Thoracic aorta (tissue), 2 donors: Measurements from ENCODE around the gene C10orf67. TPM values are rescaled to one million over a fixed set of nuclear protein-coding genes. Genes with fewer than 3 reads are reported as not detected.
"Not testable (repeated sequence)": the region's sequence is repeated elsewhere in the genome, so short reads cannot be mapped to it uniquely, and the experiment has no call there.

Experiments used
- ATAC-seq: fragments of 150-250 bp; one replicate; pipeline ENCODE4 v1.8.0; 2017; ENCODE audit warnings: low read depth; ENCODE audit not compliant: insufficient number of reproducible peaks, low FRiP score
- DNase-seq: peaks from one replicate; pipeline ENCODE4 v3.0.0-alpha.2; 2020; ENCODE audit warnings: low spot score
- H3K27ac ChIP-seq, 2 donors: fragments of 200-600 bp; sonication (generic); 1 replicate in 1 of 2; 2 replicates in 1 of 2; pipeline ENCODE4 v1.5.1; 2016; ENCODE audit warnings: mild to moderate bottlenecking in 2 of 2, moderate library complexity in 2 of 2
- H3K27me3 ChIP-seq: fragments of 200-600 bp; sonication (generic); replicated peaks from 2 replicates; pipeline ENCODE4 v1.6.0; 2016; ENCODE audit warnings: mild to moderate bottlenecking; ENCODE audit not compliant: insufficient read depth
- H3K36me3 ChIP-seq: fragments of 200-600 bp; sonication (generic); one replicate; pipeline ENCODE4 v1.5.1; 2016
- H3K4me1 ChIP-seq, 2 donors: fragments of 200-600 bp; sonication (generic); 1 replicate in 1 of 2; 2 replicates in 1 of 2; pipeline versions ENCODE4 v1.5.1 to v1.6.0; 2016; ENCODE audit warnings: low read depth in 2 of 2, mild to moderate bottlenecking in 1 of 2; ENCODE audit not compliant: control insufficient read depth in 1 of 2
- H3K4me3 ChIP-seq: fragments of 200-600 bp; sonication (generic); 2 replicates; pipeline ENCODE4 v1.5.1; 2016; ENCODE audit warnings: mild to moderate bottlenecking
- H3K9me3 ChIP-seq: fragments of 200-600 bp; sonication (generic); 2 replicates; pipeline ENCODE4 v1.5.1; 2016
- total RNA-seq, 2 donors: library from RNA; depleted of rRNA; stranded (reverse); fragments of >200 nt; gene quantifications; one replicate each; pipeline versions ENCODE4 v1.1.0 to v1.2.3, GENCODE V29; 2016
- TF ChIP-seq, protein P1 (sequence below): fragments of 200-600 bp; sonication (generic); IDR thresholded peaks from one replicate; pipeline ENCODE4 v1.5.1; 2019; ENCODE audit warnings: antibody characterized with exemption

The C10orf67 gene
- total RNA-seq, 2 donors from 2014 or later, result not detected

DNA sequence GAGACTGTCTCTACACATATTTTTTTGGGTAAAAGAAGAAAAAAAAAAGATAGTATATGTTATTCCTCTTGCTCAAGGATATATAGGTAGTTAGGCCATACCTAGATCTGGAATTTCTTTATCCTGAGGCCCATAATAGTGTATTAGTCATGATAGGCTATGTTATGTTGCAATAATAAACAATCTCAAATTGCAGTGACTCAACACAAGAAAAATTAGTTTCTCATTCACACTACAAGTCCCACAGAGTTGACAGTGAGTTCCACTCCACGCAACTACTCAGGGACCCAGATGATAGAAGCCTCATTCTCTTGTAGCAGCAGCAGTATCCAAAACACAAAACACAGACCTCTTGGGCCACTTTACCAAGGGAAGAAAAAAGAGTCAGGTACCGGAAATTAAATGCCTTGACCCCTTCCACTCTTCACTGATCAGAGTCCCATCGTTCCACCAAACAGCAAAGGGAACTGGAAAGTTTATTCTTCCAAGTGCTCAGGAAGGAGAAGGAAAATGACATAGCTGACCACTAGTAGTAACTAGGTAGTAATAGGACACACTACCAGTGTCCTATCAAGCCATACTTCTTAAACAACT is 7.4 kb upstream of the C10orf67 start:
- no peaks in the 10 kb centered on the region for H3K9me3 ChIP-seq

DNA sequence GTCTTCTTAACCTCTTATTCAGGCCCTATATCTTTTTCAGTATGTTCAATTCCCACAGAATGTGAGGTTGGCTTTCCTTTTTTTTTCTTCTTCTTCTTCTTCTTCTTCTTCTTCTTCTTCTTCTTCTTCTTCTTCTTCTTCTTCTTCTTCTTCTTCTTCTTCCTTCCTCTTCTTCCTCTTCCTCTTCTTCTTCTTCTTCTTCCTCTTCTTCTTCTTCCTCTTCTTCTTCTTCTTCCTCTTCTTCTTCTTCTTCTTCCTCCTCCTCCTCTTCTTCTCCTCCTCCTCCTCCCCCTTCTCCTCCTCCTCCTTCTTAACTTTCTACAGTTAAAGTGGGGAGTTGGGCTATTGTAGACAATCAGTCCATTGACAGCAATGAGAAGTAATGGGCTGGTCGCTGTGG is 6.1 kb upstream of the C10orf67 start:
- not testable (repeated sequence) for H3K27me3 ChIP-seq, ATAC-seq, H3K4me3 ChIP-seq, H3K36me3 ChIP-seq, H3K9me3 ChIP-seq, DNase-seq, H3K27ac ChIP-seq, H3K4me1 ChIP-seq

More for the DNA sequence above, 7.4 kb upstream of the C10orf67 start:
- ATAC-seq, result no peak
- Histone ChIP-seq H3K27ac (no peak overlapping the region), H3K4me3 (no peak overlapping the region), H3K4me1 (no peaks in the 10 kb centered on the region), H3K27me3 (no peaks in the 10 kb centered on the region), H3K36me3 (no peaks in the 10 kb centered on the region)
- TF ChIP-seq, protein P1, sequence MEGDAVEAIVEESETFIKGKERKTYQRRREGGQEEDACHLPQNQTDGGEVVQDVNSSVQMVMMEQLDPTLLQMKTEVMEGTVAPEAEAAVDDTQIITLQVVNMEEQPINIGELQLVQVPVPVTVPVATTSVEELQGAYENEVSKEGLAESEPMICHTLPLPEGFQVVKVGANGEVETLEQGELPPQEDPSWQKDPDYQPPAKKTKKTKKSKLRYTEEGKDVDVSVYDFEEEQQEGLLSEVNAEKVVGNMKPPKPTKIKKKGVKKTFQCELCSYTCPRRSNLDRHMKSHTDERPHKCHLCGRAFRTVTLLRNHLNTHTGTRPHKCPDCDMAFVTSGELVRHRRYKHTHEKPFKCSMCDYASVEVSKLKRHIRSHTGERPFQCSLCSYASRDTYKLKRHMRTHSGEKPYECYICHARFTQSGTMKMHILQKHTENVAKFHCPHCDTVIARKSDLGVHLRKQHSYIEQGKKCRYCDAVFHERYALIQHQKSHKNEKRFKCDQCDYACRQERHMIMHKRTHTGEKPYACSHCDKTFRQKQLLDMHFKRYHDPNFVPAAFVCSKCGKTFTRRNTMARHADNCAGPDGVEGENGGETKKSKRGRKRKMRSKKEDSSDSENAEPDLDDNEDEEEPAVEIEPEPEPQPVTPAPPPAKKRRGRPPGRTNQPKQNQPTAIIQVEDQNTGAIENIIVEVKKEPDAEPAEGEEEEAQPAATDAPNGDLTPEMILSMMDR, result no peak
- DNase-seq, result no peak

DNA sequence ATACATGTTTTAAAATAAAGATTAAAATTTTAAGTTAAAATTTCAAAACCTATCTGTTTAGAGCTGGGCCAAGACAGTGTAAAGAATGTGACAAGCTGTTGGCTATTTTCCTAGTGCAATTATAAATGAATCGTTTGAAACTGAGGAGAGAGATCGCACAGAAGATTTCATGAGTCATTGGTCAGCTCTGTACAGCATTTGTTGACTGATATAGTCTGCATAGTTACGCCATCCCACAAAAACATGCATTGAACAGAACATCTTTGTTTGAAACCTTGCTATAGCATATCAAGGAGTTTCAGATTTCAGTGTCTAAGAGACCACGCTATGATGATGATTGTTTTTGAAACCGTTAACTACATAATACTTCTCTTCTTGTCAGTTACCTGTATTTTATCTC is 1.3 kb upstream of the C10orf67 start:
- no peak for DNase-seq
- Histone ChIP-seq H3K4me3 (no peak overlapping the region), H3K27ac (no peak overlapping the region), H3K27me3 (no peaks in the 10 kb centered on the region), H3K9me3 (no peaks in the 10 kb centered on the region), H3K4me1 (peaks cover 0 to 5% of the 10 kb centered on the region in 2 donors), H3K36me3 (no peaks in the 10 kb centered on the region)
- TF ChIP-seq, protein P1, result no peak
- no peak for ATAC-seq

DNA sequence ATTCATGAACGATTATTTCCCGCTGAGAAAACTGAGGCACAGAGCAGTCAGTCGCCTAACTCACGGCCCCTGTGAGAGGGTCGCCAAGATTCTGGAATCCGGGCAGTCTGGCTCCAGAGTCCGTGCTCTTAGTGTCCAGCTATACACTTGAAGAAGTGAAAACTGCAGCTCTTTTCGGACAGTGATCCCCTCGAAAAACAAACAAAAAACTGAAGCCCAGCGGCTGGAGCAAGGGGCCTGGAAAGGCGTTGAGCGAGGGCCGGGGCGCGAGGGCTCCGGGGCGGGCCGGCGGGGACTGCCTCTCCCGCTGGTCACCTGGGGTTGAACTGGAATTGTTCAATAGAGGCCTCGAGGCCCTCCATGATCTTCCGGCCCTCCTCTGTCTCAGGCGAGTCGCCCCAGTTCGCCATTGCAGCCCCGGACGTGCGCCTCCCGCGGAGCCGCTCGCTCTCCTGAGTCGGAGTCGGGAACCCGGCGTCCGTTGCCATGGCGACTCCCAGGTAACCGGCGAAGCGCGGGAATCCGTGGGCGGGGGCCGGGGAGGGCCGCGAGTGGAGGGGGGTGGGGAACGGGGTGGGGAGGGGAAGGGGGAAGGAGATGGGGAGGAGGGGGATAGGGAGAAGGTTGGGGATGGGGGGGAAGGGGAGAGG is 881 bp downstream of the C10orf67 start:
- Histone ChIP-seq H3K4me3 (peak overlapping the region; percentile 71), H3K36me3 (no peaks in the 10 kb centered on the region), H3K27ac (no peak overlapping the region), H3K27me3 (no peaks in the 10 kb centered on the region), H3K4me1 (peaks cover 0 to 5% of the 10 kb centered on the region in 2 donors), H3K9me3 (no peaks in the 10 kb centered on the region)
- DNase-seq (no peak), ATAC-seq (no peak)
- TF ChIP-seq, protein P1, result no peak

GRCh38 chr10:23342213-23342884 is 2.2 kb downstream of the C10orf67 start:
- Histone ChIP-seq H3K4me1 (peaks cover 0 to 5% of the 10 kb centered on the region in 2 donors), H3K4me3 (no peak overlapping the region), H3K9me3 (no peaks in the 10 kb centered on the region), H3K27ac (no peak overlapping the region), H3K36me3 (no peaks in the 10 kb centered on the region), H3K27me3 (no peaks in the 10 kb centered on the region)
- TF ChIP-seq, protein P1, result no peak
- no peak for DNase-seq
- ATAC-seq, result no peak
